GM12878 (cell line): ENCODE data around the gene RNASE2. TPM values are rescaled to one million over a fixed set of nuclear protein-coding genes. Genes with fewer than 3 reads are reported as not detected.

Experiments used
- ASH2L ChIP-seq: fragments of 300-600, 200-600 bp; sonication (generic); IDR thresholded peaks from 2 replicates; pipeline ENCODE4 v1.6.1; 2017; ENCODE audit warnings: low read depth, mild to moderate bottlenecking, borderline replicate concordance
- DPF2 ChIP-seq: fragments of 450-650 bp; IDR thresholded peaks from 2 replicates; pipeline ENCODE4 v1.6.1; 2017; ENCODE audit warnings: mild to moderate bottlenecking
- FOXK2 ChIP-seq: fragments of 450-650 bp; IDR thresholded peaks from 2 replicates; pipeline ENCODE4 v1.6.1; 2017; ENCODE audit warnings: mild to moderate bottlenecking, moderate library complexity
- HDAC2 ChIP-seq: fragments of 200-600 bp; sonication (generic); IDR thresholded peaks from 2 replicates; pipeline ENCODE4 v1.6.1; 2017
- HSF1 ChIP-seq: fragments of 150-350 bp; IDR thresholded peaks from 2 replicates; pipeline ENCODE4 v1.6.1; 2014; ENCODE audit warnings: mild to moderate bottlenecking, low read depth, low read length
- JUNB ChIP-seq: IDR thresholded peaks from 2 replicates; pipeline ENCODE4 v1.6.1; 2016; ENCODE audit warnings: antibody characterized with exemption, mild to moderate bottlenecking
- JUND ChIP-seq: IDR thresholded peaks from 2 replicates; pipeline ENCODE4 v1.6.1; 2012; ENCODE audit warnings: low read depth, mild to moderate bottlenecking, low read length, improper control_type of control experiment, moderate library complexity
- MYC ChIP-seq: IDR thresholded peaks from 2 replicates; pipeline ENCODE4 v1.6.1; 2011; ENCODE audit warnings: mild to moderate bottlenecking, low read length, moderate library complexity, inconsistent platforms; ENCODE audit not compliant: insufficient read depth, insufficient replicate concordance, insufficient read length, severe bottlenecking
- NR2C1 ChIP-seq: fragments of 450-650 bp; IDR thresholded peaks from 2 replicates; pipeline ENCODE4 v1.6.1; 2017; ENCODE audit warnings: antibody characterized with exemption, mild to moderate bottlenecking, moderate library complexity
- POLR2A ChIP-seq: IDR thresholded peaks from 2 replicates; pipeline ENCODE4 v1.6.1; 2011; ENCODE audit warnings: low read depth, mild to moderate bottlenecking, low read length
- RB1 ChIP-seq: fragments of 450-650 bp; formaldehyde crosslinking; IDR thresholded peaks from 2 replicates; pipeline ENCODE4 v1.6.1; 2017; ENCODE audit warnings: mild to moderate bottlenecking, borderline replicate concordance
- RBBP5 ChIP-seq: fragments of 200-600 bp; sonication (generic); conservative IDR thresholded peaks from 2 replicates; pipeline ENCODE4 v1.6.1; 2016
- RCOR1 ChIP-seq: conservative IDR thresholded peaks from 2 replicates; pipeline ENCODE4 v1.6.1; 2012; ENCODE audit warnings: low read depth, low read length, improper control_type of control experiment
- STAT1 ChIP-seq: fragments of 450-650 bp; conservative IDR thresholded peaks from 2 replicates; pipeline ENCODE4 v1.6.1; 2014; ENCODE audit warnings: antibody characterized with exemption, mild to moderate bottlenecking
- ZNF207 ChIP-seq: fragments of 450-650 bp; IDR thresholded peaks from 2 replicates; pipeline ENCODE4 v1.6.1; 2014; ENCODE audit warnings: antibody characterized with exemption, mild to moderate bottlenecking, borderline replicate concordance
- polyA plus RNA-seq, 11 experiments: library from polyadenylated mRNA; depleted of rRNA in 4 of 11; unstranded in 6 of 11; stranded (reverse) in 5 of 11; fragments of >200 nt; fragmentation: Nextera tagmentation in 4 of 11; fragmentation: Illumina TruSeq in 1 of 11; extraction: Ambion mirVana in 4 of 11; extraction: Trizol in 1 of 11; gene quantifications; 1 replicate in 1 of 11; 2 replicates in 10 of 11; pipeline versions ENCODE4 v1.2.1 to v1.2.3, GENCODE V29; 2011 to 2016; ENCODE audit warnings: inconsistent platforms in 2 of 11, missing spikeins in 2 of 11, low read depth in 1 of 11
- total RNA-seq, 4 experiments: library from RNA; depleted of rRNA in 3 of 4; stranded (reverse); fragments of >200 nt in 3 of 4; fragmentation: Illumina TruSeq in 1 of 4; extraction: Trizol in 1 of 4; gene quantifications; 2 replicates each; pipeline versions ENCODE4 v1.2.1 to v1.2.3, GENCODE V29; 2013 to 2021
- TF ChIP-seq, protein P1 (sequence below): IDR thresholded peaks from 2 replicates; pipeline ENCODE4 v1.6.1; 2011; ENCODE audit warnings: low read depth, low read length, improper control_type of control experiment, borderline replicate concordance
- TF ChIP-seq, protein P2 (sequence below): IDR thresholded peaks from 2 replicates; pipeline ENCODE4 v1.6.1; 2012; ENCODE audit warnings: mild to moderate bottlenecking, low read depth, low read length
- TF ChIP-seq, protein P3 (sequence below): IDR thresholded peaks from 2 replicates; pipeline ENCODE4 v1.6.1; 2011; ENCODE audit warnings: borderline replicate concordance, low read depth, mild to moderate bottlenecking, moderate library complexity, low read length; ENCODE audit not compliant: insufficient read depth, poor library complexity, severe bottlenecking
- TF ChIP-seq, protein P4 (sequence below): fragments of 450-650 bp; formaldehyde crosslinking; IDR thresholded peaks from 2 replicates; pipeline ENCODE4 v1.4.0; 2020; ENCODE audit warnings: mild to moderate bottlenecking, moderate library complexity

The RNASE2 gene
- total and polyA plus RNA-seq, 10 of the 15 experiments (the other 5 are each of a cell fraction or from before 2014, with no cell fraction given) = not detected

DNA sequence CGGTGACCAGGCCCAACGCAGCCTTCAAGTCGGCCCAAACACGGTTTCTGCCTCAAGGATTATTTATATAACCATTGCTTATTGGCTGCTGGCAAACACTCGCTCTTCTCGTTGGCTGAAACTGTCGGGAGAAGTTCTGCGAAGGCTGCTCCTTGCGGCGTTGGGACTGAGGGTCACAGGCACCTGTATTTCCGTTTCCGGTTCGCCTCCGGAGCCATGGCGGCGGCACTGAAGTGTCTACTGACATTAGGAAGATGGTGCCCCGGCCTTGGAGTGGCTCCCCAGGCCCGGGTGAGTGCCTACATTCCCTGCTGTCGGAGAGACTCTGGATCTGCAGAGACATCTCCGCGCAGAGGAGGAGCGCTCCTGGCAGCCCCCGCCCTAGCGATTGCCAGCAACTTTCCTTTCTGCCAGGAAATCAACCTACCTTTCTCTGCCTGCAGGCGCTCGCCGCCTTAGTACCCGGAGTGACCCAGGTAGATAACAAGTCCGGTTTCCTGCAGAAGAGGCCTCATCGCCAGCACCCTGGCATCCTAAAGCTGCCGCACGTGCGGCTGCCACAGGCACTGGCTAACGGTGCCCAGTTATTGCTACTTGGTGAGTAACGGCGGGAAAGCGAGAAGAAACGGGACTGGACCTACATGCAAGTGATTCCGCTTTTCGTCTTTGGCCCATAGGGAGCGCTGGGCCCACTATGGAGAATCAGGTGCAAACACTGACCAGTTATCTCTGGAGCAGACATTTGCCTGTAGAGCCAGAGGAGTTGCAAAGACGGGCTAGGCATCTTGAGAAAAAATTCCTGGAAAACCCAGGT lies 34.7 kb downstream of the RNASE2 start, which contains the start of gene METTL17 (continued):
- TF ChIP-seq, protein P1, sequence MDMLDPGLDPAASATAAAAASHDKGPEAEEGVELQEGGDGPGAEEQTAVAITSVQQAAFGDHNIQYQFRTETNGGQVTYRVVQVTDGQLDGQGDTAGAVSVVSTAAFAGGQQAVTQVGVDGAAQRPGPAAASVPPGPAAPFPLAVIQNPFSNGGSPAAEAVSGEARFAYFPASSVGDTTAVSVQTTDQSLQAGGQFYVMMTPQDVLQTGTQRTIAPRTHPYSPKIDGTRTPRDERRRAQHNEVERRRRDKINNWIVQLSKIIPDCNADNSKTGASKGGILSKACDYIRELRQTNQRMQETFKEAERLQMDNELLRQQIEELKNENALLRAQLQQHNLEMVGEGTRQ = no peak
- TF ChIP-seq STAT1 (no peak), JUND (no peak), HDAC2 (no peak), RCOR1 (no peak), MYC (no peak), RB1 (0 out of 2 replicates have a peak, but pooled peaks have one; percentile 64), HSF1 (no peak), JUNB (no peak), POLR2A (peak; percentile 90), NR2C1 (peak; percentile 99), DPF2 (no peak), ZNF207 (peak; percentile 60; the same call in 1 of the 2 replicates), FOXK2 (no peak), ASH2L (no peak), RBBP5 (no peak)
- TF ChIP-seq, protein P2, sequence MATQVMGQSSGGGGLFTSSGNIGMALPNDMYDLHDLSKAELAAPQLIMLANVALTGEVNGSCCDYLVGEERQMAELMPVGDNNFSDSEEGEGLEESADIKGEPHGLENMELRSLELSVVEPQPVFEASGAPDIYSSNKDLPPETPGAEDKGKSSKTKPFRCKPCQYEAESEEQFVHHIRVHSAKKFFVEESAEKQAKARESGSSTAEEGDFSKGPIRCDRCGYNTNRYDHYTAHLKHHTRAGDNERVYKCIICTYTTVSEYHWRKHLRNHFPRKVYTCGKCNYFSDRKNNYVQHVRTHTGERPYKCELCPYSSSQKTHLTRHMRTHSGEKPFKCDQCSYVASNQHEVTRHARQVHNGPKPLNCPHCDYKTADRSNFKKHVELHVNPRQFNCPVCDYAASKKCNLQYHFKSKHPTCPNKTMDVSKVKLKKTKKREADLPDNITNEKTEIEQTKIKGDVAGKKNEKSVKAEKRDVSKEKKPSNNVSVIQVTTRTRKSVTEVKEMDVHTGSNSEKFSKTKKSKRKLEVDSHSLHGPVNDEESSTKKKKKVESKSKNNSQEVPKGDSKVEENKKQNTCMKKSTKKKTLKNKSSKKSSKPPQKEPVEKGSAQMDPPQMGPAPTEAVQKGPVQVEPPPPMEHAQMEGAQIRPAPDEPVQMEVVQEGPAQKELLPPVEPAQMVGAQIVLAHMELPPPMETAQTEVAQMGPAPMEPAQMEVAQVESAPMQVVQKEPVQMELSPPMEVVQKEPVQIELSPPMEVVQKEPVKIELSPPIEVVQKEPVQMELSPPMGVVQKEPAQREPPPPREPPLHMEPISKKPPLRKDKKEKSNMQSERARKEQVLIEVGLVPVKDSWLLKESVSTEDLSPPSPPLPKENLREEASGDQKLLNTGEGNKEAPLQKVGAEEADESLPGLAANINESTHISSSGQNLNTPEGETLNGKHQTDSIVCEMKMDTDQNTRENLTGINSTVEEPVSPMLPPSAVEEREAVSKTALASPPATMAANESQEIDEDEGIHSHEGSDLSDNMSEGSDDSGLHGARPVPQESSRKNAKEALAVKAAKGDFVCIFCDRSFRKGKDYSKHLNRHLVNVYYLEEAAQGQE = no peak
- TF ChIP-seq, protein P3, sequence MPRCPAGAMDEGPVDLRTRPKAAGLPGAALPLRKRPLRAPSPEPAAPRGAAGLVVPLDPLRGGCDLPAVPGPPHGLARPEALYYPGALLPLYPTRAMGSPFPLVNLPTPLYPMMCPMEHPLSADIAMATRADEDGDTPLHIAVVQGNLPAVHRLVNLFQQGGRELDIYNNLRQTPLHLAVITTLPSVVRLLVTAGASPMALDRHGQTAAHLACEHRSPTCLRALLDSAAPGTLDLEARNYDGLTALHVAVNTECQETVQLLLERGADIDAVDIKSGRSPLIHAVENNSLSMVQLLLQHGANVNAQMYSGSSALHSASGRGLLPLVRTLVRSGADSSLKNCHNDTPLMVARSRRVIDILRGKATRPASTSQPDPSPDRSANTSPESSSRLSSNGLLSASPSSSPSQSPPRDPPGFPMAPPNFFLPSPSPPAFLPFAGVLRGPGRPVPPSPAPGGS = no peak
- TF ChIP-seq, protein P4, sequence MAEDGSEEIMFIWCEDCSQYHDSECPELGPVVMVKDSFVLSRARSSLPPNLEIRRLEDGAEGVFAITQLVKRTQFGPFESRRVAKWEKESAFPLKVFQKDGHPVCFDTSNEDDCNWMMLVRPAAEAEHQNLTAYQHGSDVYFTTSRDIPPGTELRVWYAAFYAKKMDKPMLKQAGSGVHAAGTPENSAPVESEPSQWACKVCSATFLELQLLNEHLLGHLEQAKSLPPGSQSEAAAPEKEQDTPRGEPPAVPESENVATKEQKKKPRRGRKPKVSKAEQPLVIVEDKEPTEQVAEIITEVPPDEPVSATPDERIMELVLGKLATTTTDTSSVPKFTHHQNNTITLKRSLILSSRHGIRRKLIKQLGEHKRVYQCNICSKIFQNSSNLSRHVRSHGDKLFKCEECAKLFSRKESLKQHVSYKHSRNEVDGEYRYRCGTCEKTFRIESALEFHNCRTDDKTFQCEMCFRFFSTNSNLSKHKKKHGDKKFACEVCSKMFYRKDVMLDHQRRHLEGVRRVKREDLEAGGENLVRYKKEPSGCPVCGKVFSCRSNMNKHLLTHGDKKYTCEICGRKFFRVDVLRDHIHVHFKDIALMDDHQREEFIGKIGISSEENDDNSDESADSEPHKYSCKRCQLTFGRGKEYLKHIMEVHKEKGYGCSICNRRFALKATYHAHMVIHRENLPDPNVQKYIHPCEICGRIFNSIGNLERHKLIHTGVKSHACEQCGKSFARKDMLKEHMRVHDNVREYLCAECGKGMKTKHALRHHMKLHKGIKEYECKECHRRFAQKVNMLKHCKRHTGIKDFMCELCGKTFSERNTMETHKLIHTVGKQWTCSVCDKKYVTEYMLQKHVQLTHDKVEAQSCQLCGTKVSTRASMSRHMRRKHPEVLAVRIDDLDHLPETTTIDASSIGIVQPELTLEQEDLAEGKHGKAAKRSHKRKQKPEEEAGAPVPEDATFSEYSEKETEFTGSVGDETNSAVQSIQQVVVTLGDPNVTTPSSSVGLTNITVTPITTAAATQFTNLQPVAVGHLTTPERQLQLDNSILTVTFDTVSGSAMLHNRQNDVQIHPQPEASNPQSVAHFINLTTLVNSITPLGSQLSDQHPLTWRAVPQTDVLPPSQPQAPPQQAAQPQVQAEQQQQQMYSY (CRISPR knock-in tag) = no peak
